Lung (tissue), 12 donors: ENCODE measurements around the gene PROX1. TPM values are rescaled to one million over a fixed set of nuclear protein-coding genes. Genes with fewer than 3 reads are reported as not detected.

Experiments used
- ATAC-seq: fragments of 200-7000 bp; cut with Tn5 transposase; one replicate; pipeline ENCODE4 v1.9.1; 2020; ENCODE audit warnings: moderate number of reproducible peaks; ENCODE audit not compliant: insufficient read depth, low FRiP score
- DNase-seq, 3 donors: peaks; one replicate each; pipeline ENCODE4 v3.0.0-alpha.2; 2013 to 2017
- H3K27ac ChIP-seq, 2 donors: one replicate each; pipeline ENCODE4 v1.5.1; 2013; ENCODE audit warnings: mild to moderate bottlenecking in 2 of 2, moderate library complexity in 2 of 2, control low read depth in 1 of 2, inconsistent platforms in 1 of 2, low read depth in 1 of 2, low read length in 1 of 2
- H3K27me3 ChIP-seq, 3 donors: one replicate each; pipeline ENCODE4 v1.5.1; 2013; ENCODE audit warnings: low read length in 2 of 3; ENCODE audit not compliant: control insufficient read depth in 3 of 3, insufficient read depth in 3 of 3
- H3K36me3 ChIP-seq, 4 donors: one replicate each; pipeline ENCODE4 v1.5.1; 2013; ENCODE audit warnings: low read length in 4 of 4, mild to moderate bottlenecking in 1 of 4, moderate library complexity in 1 of 4; ENCODE audit not compliant: control insufficient read depth in 4 of 4, insufficient read depth in 4 of 4
- H3K4me1 ChIP-seq, 5 donors: one replicate each; pipeline ENCODE4 v1.5.1; 2013; ENCODE audit warnings: low read length in 5 of 5, mild to moderate bottlenecking in 2 of 5, moderate library complexity in 1 of 5; ENCODE audit not compliant: control insufficient read depth in 5 of 5, insufficient read depth in 5 of 5
- H3K4me3 ChIP-seq: one replicate; pipeline ENCODE4 v1.5.1; 2013; ENCODE audit warnings: mild to moderate bottlenecking, control low read depth, moderate library complexity
- H3K9ac ChIP-seq, 2 donors: one replicate each; pipeline ENCODE4 v1.5.1; 2013; ENCODE audit warnings: low read length in 2 of 2, control low read depth in 1 of 2; ENCODE audit not compliant: insufficient read depth in 1 of 2
- H3K9me3 ChIP-seq, 4 donors: one replicate each; pipeline ENCODE4 v1.5.1; 2013; ENCODE audit warnings: low read length in 3 of 4, mild to moderate bottlenecking in 1 of 4, moderate library complexity in 1 of 4; ENCODE audit not compliant: control insufficient read depth in 4 of 4, insufficient read depth in 3 of 4
- CTCF ChIP-seq: IDR thresholded peaks from 2 replicates; pipeline ENCODE4 v1.5.1; 2012; ENCODE audit warnings: mild to moderate bottlenecking; ENCODE audit errors: control extremely low read depth, extremely low read depth
- WGBS, 2 donors: extraction: QIAGEN DNeasy Blood & Tissue Kit; methylation state at CpG; one replicate each; pipeline ENCODE4 v1.1.7; 2013; 5-methylcytosine and 5-hydroxymethylcytosine counted together
- polyA plus RNA-seq, 2 donors: library from polyadenylated mRNA; stranded (reverse); fragments of 200-250 nt; gene quantifications; one replicate each; pipeline ENCODE4 v1.2.1, GENCODE V29; 2013
- total RNA-seq, 2 donors: library from RNA; depleted of rRNA in 1 of 2; stranded (reverse); fragments of >200 nt in 1 of 2; gene quantifications; one replicate each; pipeline ENCODE4 v1.2.1, GENCODE V29; 2014 to 2021
- donor health status: control.
- donor health status: control.
- donor health status: Bipolar disorder and iron deficiency.
- donor health status: healthy.
- donor health status: DM: yes; HTN: yes; CAD: no.

Gene PROX1
- total and polyA plus RNA-seq, 4 donors, result 0.33 to 10.1 (median 4.0) TPM

GRCh38 chr1:214009423-214010196 is 21.8 kb downstream of the PROX1 start:
- TF ChIP-seq CTCF, result no peak
- ATAC-seq, result no peak
- DNase-seq, result no peak
- no peak overlapping the region for H3K4me3 ChIP-seq
- WGBS, 2 donors, result 82 to 83% methylated on average over 14 of the region's 14 CpGs
- H3K36me3 ChIP-seq, result no peaks in the 10 kb centered on the region
- no peak overlapping the region for H3K9ac ChIP-seq
- H3K9me3 ChIP-seq, result peaks cover 0 to 2% (median 0%) of the 10 kb centered on the region in 4 donors
- peak overlapping the region in 1 of 2 donors; percentile 61 for H3K27ac ChIP-seq
- H3K4me1 ChIP-seq, result peaks cover 0 to 4% (median 0%) of the 10 kb centered on the region in 5 donors
- H3K27me3 ChIP-seq, result no peaks in the 10 kb centered on the region

- Histone ChIP-seq H3K36me3 (no peaks in the 10 kb centered on the region), H3K9me3 (peaks cover 0 to 2% (median 0%) of the 10 kb centered on the region in 4 donors), H3K9ac (no peak overlapping the region), H3K4me3 (no peak overlapping the region), H3K27me3 (no peaks in the 10 kb centered on the region), H3K4me1 (peaks cover 0 to 8% (median 0%) of the 10 kb centered on the region in 5 donors), H3K27ac (peak overlapping the region in 1 of 2 donors; percentile 61)
- ATAC-seq (no peak), DNase-seq (no peak)
- 84 to 91% methylated on average over 1 of the region's 1 CpG for WGBS, 2 donors
- no peak for TF ChIP-seq CTCF
Observed at GRCh38 chr1:214010197-214010573, 22.4 kb downstream of the PROX1 start.

GRCh38 chr1:214010717-214011116 is 22.9 kb downstream of the PROX1 start:
- no peak overlapping the region for H3K4me3 ChIP-seq
- no peaks in the 10 kb centered on the region for H3K36me3 ChIP-seq

More at GRCh38 chr1:214010717-214011116, 22.9 kb downstream of the PROX1 start:
- 90 to 95% methylated on average over 2 of the region's 2 CpGs for WGBS, 2 donors
- Histone ChIP-seq H3K9ac (no peak overlapping the region), H3K9me3 (peaks cover 0 to 2% (median 0%) of the 10 kb centered on the region in 4 donors), H3K4me1 (peaks cover 0 to 8% (median 0%) of the 10 kb centered on the region in 5 donors), H3K27ac (peak overlapping the region in 1 of 2 donors; percentile 61), H3K27me3 (no peaks in the 10 kb centered on the region)
- no peak for DNase-seq
- no peak for TF ChIP-seq CTCF
- no peak for ATAC-seq
